HG03460 (cell line): ENCODE results near the gene GAP43.
"Not testable (repeated sequence)": the region's sequence is repeated elsewhere in the genome, so short reads cannot be mapped to it uniquely, and the experiment has no call there.

Source experiments
- ATAC-seq: cut with Tn5 transposase; IDR thresholded peaks from one replicate; pipeline ENCODE4 v1.9.1; 2021; ENCODE audit not compliant: unreplicated experiment

Gene GAP43

DNA sequence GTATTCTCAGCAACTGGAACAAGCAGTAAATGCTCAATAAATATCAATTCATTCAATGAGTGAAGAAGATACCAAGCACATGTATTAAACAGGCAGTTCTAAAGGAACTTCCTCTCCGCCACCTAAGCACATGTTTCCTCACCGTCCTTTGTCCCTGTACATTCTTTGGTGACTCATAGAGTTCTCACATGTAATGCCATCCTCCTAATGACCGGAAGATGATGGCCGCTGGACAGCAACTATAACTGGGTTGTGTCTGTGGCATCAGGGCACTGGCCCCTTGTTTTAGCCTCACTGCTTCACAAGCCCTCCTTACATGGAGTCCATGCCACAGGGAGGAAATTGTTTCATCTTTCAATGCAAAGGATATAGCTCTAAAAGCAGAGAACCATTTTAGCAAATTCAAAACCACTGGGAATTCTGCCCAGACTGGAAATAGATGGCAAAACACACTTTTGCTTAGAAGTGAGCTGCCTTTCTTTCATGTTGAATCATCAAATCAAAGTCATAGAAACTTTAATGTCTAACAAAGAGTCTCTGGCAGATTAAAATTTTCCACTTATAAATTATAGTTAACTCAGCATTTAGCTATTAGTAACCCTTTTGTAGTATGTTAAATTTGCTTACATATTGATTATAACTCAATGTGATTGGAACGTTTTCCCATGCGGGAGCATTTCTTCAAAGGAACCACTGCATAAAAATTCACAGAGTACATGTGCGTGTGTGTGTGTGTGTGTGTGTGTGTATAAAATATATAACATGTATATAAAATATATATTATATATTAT is 74.1 kb downstream of the GAP43 start:
- no peak for ATAC-seq

DNA sequence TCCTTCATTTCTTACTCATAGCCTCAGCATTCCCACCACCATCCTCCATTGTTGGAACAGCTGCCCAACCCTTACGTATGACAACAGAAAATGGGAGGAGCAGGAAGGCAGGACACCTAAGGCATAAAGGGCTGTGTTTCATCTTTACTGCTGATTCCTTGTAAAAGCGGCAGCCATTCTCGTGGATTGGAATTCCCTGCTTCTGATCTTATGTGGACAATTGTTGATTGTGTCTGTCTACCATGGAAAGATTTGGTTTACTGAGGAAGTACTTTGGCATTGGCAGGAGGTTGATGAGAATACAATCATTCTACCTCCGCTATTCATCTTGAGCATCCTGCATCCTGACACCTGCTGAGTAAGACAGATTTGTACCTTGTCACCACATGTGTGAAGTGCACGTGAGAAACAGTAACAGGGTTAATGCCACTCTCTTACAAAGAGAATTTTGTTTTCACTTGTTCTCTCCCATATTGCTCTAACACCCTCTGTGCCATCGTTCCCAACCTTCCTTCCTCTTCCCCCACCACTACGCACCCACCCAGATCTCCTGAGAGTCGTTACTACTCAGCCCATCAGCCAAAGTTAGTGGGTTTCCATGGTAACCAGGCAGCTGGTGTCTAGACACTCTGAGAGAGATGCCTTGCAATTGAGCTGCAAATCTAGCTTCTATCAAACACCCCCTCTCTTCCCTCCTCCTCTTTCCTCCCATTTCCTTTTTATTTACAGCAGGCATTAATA is 75.7 kb downstream of the GAP43 start:
- ATAC-seq: no peak

DNA sequence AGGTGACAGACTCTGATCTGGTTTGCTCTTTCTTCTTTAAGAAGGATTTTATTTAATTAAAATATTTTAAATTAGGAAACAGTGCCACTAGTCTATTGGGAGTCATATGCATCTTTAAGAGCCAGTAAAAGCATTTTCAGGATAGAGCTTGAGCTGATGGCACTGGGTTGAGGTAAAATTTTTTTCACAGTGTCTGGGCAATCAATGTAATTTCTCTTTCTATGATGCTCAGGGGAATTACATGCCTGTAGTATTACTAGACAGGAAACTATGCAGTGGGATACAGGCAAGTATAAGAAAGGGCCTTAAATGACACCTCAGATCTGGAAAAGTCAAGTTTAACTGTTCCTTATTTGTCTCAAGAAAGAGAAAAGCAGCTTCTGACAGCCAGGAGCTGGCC is 76.4 kb downstream of the GAP43 start:
- no peak for ATAC-seq

DNA sequence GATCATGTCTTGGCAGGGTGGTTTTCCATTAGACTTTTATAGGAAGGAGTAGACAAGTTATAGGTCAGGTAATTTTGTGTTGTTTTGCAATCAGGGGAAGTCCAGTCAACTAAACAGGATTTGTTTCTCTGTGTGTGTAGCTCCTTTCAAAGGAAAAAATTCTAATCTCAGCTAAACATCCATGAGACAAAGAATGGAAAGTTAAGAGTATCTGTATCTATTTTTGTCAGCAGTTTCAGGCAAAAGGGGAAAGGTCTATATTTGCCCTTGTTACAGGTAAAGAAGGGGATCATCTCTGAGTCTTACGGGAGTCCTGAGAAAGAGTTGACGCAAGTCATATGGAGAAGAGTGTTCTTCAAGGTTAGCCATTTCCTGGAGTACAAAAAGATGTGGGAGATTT is 79.3 kb downstream of the GAP43 start:
- no peak for ATAC-seq

DNA sequence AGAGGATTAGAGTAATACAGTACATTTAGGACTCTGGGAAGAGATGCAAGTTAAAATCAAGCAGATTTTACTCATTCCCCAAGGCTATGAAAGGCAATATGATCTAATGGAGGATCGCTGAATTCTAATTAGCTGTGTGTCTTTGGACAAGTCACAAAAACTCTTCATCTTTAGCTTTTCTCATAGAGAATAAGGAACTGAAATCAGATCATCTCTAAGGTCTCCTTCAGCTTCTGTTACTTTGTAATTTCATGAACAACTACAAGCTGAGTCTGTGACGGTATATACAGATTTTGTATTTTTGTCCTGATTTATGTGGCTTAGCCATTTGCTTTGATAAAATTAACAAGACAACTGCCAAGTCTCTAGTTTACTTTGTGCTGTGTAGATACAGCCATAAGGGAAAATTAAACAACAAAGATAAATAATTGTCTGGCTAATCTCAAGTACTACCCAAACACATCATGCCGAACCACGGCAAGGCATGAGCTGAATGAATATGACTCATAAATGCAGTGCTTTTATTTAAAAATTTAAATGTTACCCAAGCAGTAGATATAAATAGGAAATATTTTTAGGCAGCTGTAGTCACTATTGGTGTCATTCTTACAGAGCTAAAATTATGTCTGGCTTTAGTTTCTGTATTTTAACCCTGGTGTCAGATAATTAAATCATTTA is 81.5 kb downstream of the GAP43 start:
- no peak for ATAC-seq

DNA sequence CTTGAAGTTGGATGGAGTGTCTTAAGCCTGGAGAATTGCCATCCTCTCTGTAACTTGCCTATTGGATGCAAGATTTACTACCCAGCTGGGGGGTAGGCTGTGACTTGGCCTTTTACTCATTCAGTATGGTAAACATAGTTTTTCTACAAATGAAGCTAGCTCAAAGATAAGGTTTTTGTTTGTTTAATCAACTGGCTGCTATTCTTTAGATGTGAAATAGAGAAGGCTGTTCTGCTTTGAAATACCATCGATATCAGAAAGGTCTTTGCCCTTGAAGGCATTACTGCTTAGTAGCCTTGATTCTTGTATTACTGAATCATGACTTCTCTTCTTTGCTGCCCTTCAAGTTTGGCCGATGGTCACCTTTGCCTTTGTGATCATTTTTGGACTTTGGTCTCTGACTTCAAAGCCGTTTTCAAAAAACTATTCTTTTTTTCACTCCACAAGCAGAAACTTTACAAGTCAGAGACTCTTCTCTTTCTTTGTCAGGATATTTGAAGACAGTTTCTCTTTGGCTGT is 83.1 kb downstream of the GAP43 start:
- no peak for ATAC-seq

DNA sequence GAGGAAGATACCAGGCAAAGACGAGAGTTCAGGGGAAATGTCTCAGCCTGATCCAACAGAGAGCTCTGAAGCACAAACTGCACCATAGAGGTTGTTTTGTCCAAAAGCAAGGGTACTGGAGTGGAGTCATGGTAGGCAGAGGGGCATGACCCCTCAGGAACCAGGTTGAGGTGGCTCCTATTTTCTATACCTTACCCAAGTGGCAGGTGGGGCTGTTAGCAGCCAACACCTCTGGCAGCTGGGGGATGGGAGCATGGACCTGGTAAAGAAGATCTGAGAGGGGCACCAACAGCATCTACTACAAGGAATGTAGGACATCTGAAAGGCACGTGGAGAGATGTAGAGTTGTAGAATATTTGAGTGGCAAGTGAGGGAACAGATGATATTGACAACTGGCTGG is 85.2 kb downstream of the GAP43 start:
- no peak for ATAC-seq

DNA sequence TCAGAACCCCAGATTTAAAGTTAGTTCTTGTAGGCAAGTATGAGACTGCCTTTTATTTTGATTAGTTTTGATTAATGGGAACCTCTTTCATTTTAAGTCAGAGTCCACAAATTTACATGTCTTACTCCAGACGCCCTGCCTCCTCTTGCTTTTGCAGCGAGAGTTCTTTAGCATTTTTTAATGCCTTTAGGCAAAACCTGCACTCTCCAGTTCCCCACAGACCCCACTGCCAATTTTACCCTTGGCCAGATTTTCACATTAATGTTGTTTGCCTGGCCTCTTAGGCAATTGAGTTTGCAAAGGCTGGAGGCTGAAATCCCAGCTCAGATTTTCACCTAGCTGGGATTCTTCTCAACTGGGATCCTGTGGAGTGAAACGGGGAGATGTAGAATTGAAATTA is 85.8 kb downstream of the GAP43 start:
- ATAC-seq: no peak

DNA sequence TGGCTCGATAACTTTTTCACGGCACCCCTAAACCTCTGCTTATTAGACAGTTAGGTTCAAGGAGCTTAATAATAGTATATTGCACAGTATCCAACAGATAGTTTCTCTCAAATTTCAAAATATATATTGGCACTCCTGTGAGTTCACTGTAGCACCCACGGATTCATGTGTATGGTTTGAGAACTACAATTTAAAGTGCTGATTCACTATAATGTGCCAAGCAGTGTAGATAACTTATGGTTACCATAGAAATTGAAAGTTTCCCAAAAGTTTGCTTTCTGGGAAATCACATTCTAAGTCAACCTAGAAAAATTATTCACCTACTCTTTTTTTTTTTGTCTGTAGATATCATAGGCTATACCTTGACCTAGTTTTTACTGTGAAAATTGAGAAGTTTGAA is 86.6 kb downstream of the GAP43 start:
- no peak for ATAC-seq

DNA sequence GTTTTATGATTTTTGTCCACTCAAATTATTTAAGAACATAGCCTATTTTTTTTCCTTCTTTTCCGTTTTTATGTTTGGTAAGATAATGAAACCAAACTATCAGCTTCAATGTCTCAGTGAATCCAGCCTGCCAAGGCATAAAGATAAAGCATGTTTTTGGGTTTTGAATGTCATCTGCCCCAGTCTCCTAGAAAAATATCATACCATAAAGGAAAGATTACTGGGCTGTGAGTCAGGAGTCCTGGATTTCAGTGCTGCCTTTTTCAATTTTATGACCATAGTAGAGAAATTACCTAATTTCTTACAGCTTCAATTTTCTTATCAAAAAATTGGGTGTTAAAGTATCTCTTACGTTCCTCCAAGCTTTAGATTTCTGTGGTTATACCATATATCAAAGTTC is 87.5 kb downstream of the GAP43 start:
- ATAC-seq: no peak

DNA sequence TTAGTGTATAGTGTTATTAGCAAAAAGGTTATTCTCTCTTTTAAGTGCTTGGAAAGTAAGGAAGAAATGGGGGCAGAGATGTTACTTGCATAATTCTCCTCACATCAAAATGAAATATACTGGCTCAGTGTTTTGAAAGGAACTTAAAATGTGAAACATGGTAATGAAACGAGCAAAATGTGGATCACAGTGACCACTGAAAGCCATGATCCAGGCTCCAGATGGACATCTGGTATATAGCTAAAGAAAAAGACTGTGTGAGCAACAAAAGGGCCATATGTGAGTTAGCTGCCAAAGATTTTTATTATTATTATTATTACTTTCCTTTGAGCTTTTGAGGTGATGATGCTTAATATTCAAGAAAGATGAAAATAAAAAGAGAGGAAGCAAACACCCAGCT is 89.6 kb downstream of the GAP43 start:
- no peak for ATAC-seq

DNA sequence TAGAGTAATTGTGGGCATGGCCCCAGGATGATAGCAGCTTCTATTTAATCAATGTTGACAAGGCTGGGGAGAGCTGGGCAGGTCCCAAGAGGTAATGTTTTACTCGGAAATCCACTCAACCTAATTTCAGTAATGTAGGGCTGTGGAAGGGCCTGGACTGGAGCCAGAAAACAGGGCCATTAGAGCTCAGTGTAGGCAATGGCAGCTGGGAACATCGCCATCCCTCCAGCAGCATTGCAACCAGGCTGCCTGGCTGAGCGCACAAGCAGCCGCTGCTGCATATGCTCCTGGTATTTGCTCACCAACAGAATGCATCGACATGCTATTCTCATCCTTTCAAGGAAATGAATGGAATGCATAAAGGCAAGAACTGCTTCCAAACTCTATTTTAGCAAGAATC is 90.0 kb downstream of the GAP43 start:
- ATAC-seq: no peak

DNA sequence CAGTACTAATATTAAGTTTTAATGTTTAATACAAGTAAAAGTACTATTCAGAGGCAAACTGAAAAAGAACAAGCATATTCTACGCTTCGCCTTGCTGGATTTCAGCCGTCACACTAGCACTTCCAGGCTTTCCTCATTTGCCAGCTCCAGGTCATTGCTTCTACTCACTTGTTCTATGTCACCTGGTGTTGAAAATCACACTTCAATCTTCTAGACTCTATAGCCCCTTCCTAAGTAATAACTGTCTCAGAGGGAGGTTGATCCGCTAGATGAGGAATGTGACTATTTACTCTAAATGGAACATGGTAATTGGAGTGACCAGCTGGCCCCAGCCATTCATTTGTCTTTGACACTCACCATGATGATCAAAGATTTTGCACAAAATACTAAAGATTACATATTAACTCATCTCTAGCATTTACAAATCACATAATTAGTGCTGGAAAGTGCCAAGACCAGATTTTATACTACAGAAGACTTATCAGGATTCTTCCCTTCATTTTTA is 92.0 kb downstream of the GAP43 start:
- ATAC-seq: no peak

DNA sequence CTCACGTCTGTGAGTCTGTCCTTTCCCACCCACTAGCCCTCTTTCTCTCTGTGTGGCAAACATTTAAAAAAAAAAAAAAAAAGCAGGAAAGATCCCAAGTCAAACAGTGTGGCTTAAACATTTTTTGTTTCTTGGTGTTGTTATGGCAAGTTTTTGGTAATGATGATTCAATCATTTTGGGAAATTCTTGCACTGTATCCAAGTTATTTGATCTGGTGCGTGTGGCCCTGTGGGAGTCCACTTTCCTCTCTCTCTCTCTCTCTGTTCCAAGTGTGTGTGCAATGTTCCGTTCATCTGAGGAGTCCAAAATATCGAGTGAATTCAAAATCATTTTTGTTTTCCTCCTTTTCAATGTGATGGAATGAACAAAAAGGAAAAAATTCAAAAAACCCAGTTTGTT is 97.7 kb downstream of the GAP43 start:
- ATAC-seq: no peak

DNA sequence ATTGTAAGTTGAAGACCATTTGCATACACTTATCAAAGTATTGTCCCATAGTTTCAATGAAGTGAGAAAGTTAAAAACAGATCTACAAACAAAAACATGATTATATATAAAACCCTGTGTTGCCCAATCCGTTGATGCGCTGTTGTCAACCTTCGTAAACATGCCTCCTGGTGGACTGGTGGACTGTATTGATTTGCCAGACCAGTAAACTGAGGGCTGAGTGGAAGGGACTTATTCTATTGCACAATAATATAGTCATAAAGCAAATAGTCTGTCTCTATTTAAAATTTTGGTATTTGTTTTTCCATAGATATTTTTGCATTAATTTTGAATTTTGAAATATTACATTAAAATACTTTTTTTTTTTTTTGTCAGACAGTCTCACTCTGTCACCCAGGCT is 102.5 kb downstream of the GAP43 start:
- no peak for ATAC-seq

DNA sequence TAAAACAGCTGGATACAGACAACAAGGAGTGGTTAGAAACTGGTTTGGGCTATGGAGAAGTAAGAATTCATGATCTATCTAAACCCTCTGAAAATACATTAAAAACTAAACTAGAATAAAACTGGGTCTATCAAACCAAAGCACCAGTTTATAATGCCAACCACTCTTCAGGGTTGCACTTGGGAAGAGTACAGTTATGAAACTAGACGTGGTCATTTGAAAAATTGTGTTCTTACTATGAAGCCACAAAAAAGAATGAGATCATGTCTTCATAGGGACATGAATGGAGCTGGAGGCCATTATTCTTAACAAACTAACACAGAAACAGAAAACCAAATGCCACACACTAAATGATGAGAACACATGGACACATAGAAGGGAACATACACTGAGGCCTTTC is 103.8 kb downstream of the GAP43 start:
- ATAC-seq: no peak

DNA sequence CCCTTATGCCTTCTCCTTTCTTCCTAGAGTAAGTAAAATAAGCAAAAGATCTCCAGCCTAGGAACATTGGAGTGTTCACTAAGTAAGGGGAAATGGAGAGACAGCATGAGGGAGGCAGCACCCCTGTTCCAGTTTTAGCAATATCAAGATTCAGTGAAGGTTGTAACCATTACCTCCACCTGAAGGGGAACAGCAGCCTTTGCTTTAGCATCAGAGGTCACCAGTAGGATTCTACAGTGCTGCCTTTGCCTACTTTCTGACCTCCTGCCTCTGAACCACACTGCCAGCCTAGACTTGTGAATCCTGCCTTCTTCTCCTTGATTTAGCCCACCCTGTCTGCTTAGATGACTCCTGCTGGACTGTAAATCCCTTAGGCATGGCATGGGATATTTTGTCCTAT is 104.7 kb downstream of the GAP43 start:
- ATAC-seq: no peak

DNA sequence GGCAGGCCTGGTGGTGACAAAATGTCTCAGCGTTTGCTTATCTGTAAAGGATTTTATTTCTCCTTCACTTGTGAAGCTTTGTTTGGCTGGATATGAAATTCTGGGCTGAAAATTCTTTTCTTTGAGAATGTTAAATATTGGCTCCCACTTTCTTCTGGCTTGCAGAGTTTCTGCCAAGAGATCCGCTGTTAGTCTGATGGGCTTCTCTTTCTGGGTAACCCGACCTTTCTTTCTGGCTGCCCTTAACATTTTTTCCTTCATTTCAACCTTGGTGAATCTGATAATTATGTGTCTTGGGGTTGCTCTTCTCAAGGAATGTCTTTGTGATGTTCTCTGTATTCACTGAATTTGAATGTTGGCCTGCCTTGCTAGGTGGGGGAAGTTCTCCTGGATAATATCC is 113.0 kb downstream of the GAP43 start:
- not testable (repeated sequence) for ATAC-seq

DNA sequence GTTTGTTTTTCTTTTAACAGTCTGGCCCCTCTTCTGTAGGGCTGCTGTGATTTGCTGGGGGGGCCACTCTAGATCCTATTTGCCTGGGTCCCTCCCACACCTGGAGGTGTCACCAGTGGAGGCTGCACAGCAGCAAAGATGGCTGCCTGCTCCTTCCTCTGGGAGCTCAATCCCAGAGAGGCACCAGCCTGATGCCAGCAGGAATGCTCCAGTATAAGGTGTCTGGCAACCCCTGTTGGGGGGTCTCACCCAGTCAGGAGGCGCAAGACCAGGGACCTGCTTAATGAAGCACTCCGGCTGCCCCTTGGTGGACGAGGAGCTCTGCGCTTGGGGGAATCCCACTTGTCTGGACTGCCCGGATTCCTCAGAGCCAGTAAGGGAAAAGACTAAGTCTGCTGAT is 118.3 kb downstream of the GAP43 start:
- no peak for ATAC-seq

DNA sequence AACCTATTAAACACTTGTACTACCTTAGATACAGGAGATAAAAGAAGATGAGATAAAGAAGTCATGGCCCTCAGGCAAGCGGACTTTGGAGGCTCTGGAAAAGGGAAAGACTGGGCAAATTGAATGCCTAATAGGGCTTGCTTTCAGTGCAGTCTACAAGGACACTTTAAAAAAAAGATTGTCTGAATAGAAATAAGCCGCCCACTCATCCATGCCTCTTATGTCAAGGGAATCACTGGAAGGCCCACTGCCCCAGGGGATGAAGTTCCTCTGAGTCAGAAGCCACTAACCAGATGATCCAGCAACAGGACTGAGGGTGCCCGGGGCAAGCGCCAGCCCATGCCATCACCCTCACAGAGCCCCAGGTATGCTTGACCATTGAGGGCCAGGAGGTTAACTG is 121.2 kb downstream of the GAP43 start:
- not testable (repeated sequence) for ATAC-seq

DNA sequence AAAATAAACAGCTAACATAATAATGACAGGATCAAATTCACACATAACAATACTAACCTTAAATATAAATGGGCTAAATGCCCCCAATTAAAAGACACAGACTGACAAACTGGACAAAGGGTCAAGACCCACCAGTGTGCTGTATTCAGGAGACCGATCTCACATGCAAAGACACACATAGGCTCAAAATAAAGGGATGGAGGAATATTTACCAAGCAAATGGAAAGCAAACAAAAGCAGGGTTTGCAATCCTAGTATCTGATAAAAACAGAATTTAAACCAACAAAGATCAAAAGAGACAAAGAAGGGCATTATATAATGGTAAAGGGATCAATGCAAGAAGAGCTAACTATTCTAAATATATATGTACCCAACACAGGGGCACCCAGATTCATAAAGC is 129.7 kb downstream of the GAP43 start:
- ATAC-seq: not testable (repeated sequence)
